Mesenchymal stem cell (in vitro differentiated cells and primary cell): ENCODE measurements around the gene KIN.

ENCODE experiments used
- DNase-seq: peaks from one replicate; pipeline ENCODE4 v3.0.0-alpha.2; 2013
- H2AFZ ChIP-seq: one replicate; pipeline ENCODE4 v1.6.1; 2013; ENCODE audit warnings: low read depth, mild to moderate bottlenecking, control low read depth, inconsistent platforms, low read length, moderate library complexity
- H2AK5ac ChIP-seq: 2 replicates; pipeline ENCODE4 v1.6.1; 2013; ENCODE audit warnings: low read length, moderate library complexity, mild to moderate bottlenecking, inconsistent platforms; ENCODE audit not compliant: severe bottlenecking
- H2BK120ac ChIP-seq: one replicate; pipeline ENCODE4 v1.6.1; 2013; ENCODE audit warnings: low read depth, mild to moderate bottlenecking, inconsistent platforms, low read length, moderate library complexity
- H2BK12ac ChIP-seq, 2 experiments: one replicate each; pipeline ENCODE4 v1.6.1; 2013; ENCODE audit warnings: inconsistent platforms in 2 of 2, low read length in 2 of 2, mild to moderate bottlenecking in 2 of 2, moderate library complexity in 2 of 2, control low read depth in 1 of 2
- H2BK15ac ChIP-seq: one replicate; pipeline ENCODE4 v1.6.1; 2013; ENCODE audit warnings: mild to moderate bottlenecking, low read depth, inconsistent platforms; ENCODE audit not compliant: poor library complexity, severe bottlenecking
- H2BK5ac ChIP-seq: 2 replicates; pipeline ENCODE4 v1.6.1; 2013; ENCODE audit warnings: low read depth, mild to moderate bottlenecking, low read length, control low read depth, inconsistent platforms; ENCODE audit not compliant: poor library complexity, severe bottlenecking
- H3K14ac ChIP-seq, 2 experiments: one replicate each; pipeline ENCODE4 v1.6.1; 2013; ENCODE audit warnings: inconsistent platforms in 2 of 2, low read length in 2 of 2, control low read depth in 1 of 2, mild to moderate bottlenecking in 1 of 2, moderate library complexity in 1 of 2
- H3K18ac ChIP-seq, 2 experiments: one replicate each; pipeline ENCODE4 v1.6.1; 2013; ENCODE audit warnings: inconsistent platforms in 2 of 2, low read length in 2 of 2, control low read depth in 1 of 2, low read depth in 1 of 2, mild to moderate bottlenecking in 1 of 2
- H3K23ac ChIP-seq, 2 experiments: one replicate each; pipeline ENCODE4 v1.6.1; 2013; ENCODE audit warnings: inconsistent platforms in 2 of 2, low read length in 2 of 2, mild to moderate bottlenecking in 2 of 2, moderate library complexity in 2 of 2, control low read depth in 1 of 2
- H3K27ac ChIP-seq: 2 replicates; pipeline ENCODE4 v1.5.1; 2013; ENCODE audit warnings: mild to moderate bottlenecking, moderate library complexity, low read length, control low read depth, inconsistent platforms; ENCODE audit not compliant: poor library complexity, severe bottlenecking
- H3K27me3 ChIP-seq, 2 experiments: 2 replicates each; pipeline versions ENCODE4 v1.6.1 to v1.7.0; 2013; ENCODE audit warnings: low read length in 2 of 2, mild to moderate bottlenecking in 2 of 2, moderate library complexity in 2 of 2, control low read depth in 1 of 2, inconsistent platforms in 1 of 2; ENCODE audit not compliant: control insufficient read depth in 1 of 2, insufficient read depth in 1 of 2
- H3K36me3 ChIP-seq, 2 experiments: 2 replicates each; pipeline versions ENCODE4 v1.6.1 to v1.7.0; 2013; ENCODE audit warnings: low read length in 2 of 2, control low read depth in 1 of 2, inconsistent platforms in 1 of 2, low read depth in 1 of 2, mild to moderate bottlenecking in 1 of 2; ENCODE audit not compliant: insufficient read depth in 2 of 2, control insufficient read depth in 1 of 2
- H3K4ac ChIP-seq, 2 experiments: one replicate each; pipeline ENCODE4 v1.6.1; 2013; ENCODE audit warnings: inconsistent platforms in 2 of 2, low read length in 2 of 2, mild to moderate bottlenecking in 2 of 2, moderate library complexity in 2 of 2, control low read depth in 1 of 2, low read depth in 1 of 2
- H3K4me1 ChIP-seq: 2 replicates; pipeline ENCODE4 v1.6.1; 2013; ENCODE audit warnings: low read depth, low read length, control low read depth; ENCODE audit not compliant: control insufficient read depth, insufficient read depth
- H3K4me2 ChIP-seq: 2 replicates; pipeline ENCODE4 v1.6.1; 2013; ENCODE audit warnings: low read length, mild to moderate bottlenecking, inconsistent platforms; ENCODE audit not compliant: poor library complexity, severe bottlenecking
- H3K4me3 ChIP-seq, 2 experiments: 2 replicates each; pipeline versions ENCODE4 v1.5.1 to v1.7.0; 2013; ENCODE audit warnings: low read length in 2 of 2, mild to moderate bottlenecking in 2 of 2, control low read depth in 1 of 2, low read depth in 1 of 2; ENCODE audit not compliant: insufficient read depth in 1 of 2
- H3K79me1 ChIP-seq: replicated peaks from 2 replicates; pipeline ENCODE4 v1.6.1; 2013; ENCODE audit warnings: mild to moderate bottlenecking, control low read depth, low read length, inconsistent platforms; ENCODE audit not compliant: poor library complexity, severe bottlenecking
- H3K9ac ChIP-seq: 2 replicates; pipeline ENCODE4 v1.7.0; 2013; ENCODE audit warnings: mild to moderate bottlenecking, low read length, moderate library complexity
- H3K9me3 ChIP-seq: 2 replicates; pipeline ENCODE4 v1.7.0; 2013; ENCODE audit warnings: mild to moderate bottlenecking, low read length; ENCODE audit not compliant: control insufficient read depth
- H4K8ac ChIP-seq: one replicate; pipeline ENCODE4 v1.6.1; 2013; ENCODE audit warnings: inconsistent platforms, mild to moderate bottlenecking, low read length, moderate library complexity
- H4K91ac ChIP-seq: one replicate; pipeline ENCODE4 v1.6.1; 2013; ENCODE audit warnings: mild to moderate bottlenecking, low read length, inconsistent platforms
- WGBS: methylation state at CpG from one replicate; pipeline ENCODE4 v1.1.7; 2013; ENCODE audit warnings: mixed read lengths; 5-methylcytosine and 5-hydroxymethylcytosine counted together

KIN gene

DNA sequence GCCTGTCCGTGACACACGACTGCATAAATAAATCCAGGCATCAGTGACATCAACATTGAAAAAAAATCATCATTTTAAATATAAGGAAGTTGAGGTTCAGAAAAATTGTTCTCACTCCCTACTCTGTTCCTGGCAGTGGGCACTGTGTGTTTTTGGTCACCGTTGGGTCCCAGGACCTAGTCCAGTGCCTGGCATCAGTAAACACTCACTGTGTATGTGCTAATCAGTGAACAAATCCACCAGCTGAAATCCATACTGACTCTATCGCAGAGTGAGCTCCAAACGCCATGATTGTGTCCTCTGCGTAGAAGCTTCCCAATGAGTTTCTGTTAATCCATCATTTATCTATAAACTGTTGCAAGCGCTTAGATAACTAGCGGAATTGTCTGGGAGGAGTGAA, 43.5 kb downstream of the KIN start:
- Histone ChIP-seq H3K27me3 (peaks cover 0 to under 1% of the 10 kb centered on the region in 2 experiments), H3K79me1 (no peaks in the 10 kb centered on the region), H4K8ac (no peak overlapping the region), H3K4me3 (no peak overlapping the region), H3K4me2 (no peak overlapping the region), H3K4ac (no peak overlapping the region), H3K4me1 (no peaks in the 10 kb centered on the region), H3K23ac (no peak overlapping the region), H3K18ac (no peak overlapping the region), H3K9me3 (no peaks in the 10 kb centered on the region), H3K14ac (no peak overlapping the region), H3K27ac (no peak overlapping the region), H4K91ac (no peak overlapping the region), H2BK15ac (no peak overlapping the region), H2BK120ac (no peak overlapping the region), H3K36me3 (no peaks in the 10 kb centered on the region), H2BK12ac (no peak overlapping the region), H2AFZ (no peak overlapping the region), H2BK5ac (no peak overlapping the region), H3K9ac (no peak overlapping the region), H2AK5ac (no peak overlapping the region)
- no peak for DNase-seq
- WGBS, result 92% methylated on average over 8 of the region's 8 CpGs

DNA sequence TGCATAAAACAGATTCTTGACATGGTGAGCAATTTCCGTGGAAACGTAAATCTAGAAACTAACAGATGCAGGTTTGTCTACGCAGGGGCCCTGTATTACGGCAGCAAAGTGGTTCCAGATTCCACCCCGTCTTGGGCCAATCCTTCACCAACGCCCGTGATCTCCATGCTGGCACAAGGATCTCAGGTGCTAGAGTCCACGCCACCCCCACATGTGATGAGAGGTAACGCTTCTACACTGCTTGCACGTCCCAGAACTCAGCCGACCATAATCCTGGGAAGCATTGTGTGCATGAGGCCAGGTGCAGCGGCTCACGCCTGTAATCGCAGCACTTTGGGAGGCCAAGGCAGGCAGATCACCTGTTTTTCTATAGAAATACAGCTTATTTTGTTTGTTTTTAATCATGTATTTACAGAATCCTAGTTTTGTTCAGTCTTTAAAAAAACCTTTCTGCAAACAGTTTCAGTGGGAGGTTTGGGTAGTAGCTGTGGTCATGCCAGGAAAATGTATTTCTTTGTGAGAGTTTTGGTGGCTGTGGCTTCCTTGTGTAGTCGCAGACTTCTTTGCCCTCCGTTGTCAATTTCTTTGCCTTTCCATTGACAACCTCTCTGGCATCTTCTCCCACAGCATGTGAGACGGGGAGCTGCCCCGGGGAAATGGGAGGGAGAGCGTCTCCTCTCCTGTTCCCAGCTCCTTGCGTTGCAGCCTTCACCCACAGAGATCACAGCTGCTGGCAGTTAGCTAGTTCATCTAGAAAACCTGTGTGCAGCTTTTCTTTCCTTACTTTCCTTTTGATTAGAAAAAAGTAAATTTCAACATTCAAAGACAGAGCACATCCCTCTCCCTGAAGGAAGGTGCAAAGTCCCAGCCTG, 49.0 kb downstream of the KIN start:
- no peak overlapping the region for H4K8ac ChIP-seq
- H3K23ac ChIP-seq, result no peak overlapping the region
- H3K14ac ChIP-seq, result no peak overlapping the region
- no peak overlapping the region for H2AFZ ChIP-seq
- H3K27me3 ChIP-seq, result peaks cover 0 to 2% of the 10 kb centered on the region in 2 experiments
- no peak overlapping the region for H2BK5ac ChIP-seq
- H3K9me3 ChIP-seq, result no peaks in the 10 kb centered on the region
- H3K18ac ChIP-seq, result no peak overlapping the region
- H3K36me3 ChIP-seq, result no peaks in the 10 kb centered on the region
- H3K79me1 ChIP-seq, result no peaks in the 10 kb centered on the region
- WGBS, result 88% methylated on average over 18 of the region's 20 CpGs
- no peaks in the 10 kb centered on the region for H3K4me1 ChIP-seq
- no peak overlapping the region for H3K27ac ChIP-seq
- no peak overlapping the region for H2BK12ac ChIP-seq
- no peak for DNase-seq
- H2BK15ac ChIP-seq, result no peak overlapping the region
- H3K4me3 ChIP-seq, result no peak overlapping the region
- no peak overlapping the region for H3K4me2 ChIP-seq
- no peak overlapping the region for H2AK5ac ChIP-seq
- H4K91ac ChIP-seq, result no peak overlapping the region
- no peak overlapping the region for H2BK120ac ChIP-seq
- no peak overlapping the region for H3K9ac ChIP-seq
- no peak overlapping the region for H3K4ac ChIP-seq

- Histone ChIP-seq H3K36me3 (no peaks in the 10 kb centered on the region), H2BK12ac (no peak overlapping the region), H3K27ac (no peak overlapping the region), H4K91ac (no peak overlapping the region), H3K23ac (no peak overlapping the region), H2AK5ac (no peak overlapping the region), H3K27me3 (peaks cover 0 to 2% of the 10 kb centered on the region in 2 experiments), H3K14ac (no peak overlapping the region), H4K8ac (no peak overlapping the region), H3K4me3 (no peak overlapping the region), H2BK15ac (no peak overlapping the region), H3K4me1 (no peaks in the 10 kb centered on the region), H3K18ac (no peak overlapping the region), H3K79me1 (no peaks in the 10 kb centered on the region), H3K9me3 (no peaks in the 10 kb centered on the region), H3K4me2 (no peak overlapping the region), H2BK5ac (no peak overlapping the region), H2BK120ac (no peak overlapping the region), H3K9ac (no peak overlapping the region), H2AFZ (no peak overlapping the region), H3K4ac (no peak overlapping the region)
- no peak for DNase-seq
- WGBS, result 73% methylated on average over 10 of the region's 13 CpGs
Observed at GRCh38 chr10:7734821-7735220, 53.0 kb downstream of the KIN start.

- H3K27ac ChIP-seq, result no peak overlapping the region
- WGBS, result 84% methylated on average over 14 of the region's 18 CpGs
- no peak overlapping the region for H2BK5ac ChIP-seq
- no peak overlapping the region for H3K14ac ChIP-seq
- H3K36me3 ChIP-seq, result no peaks in the 10 kb centered on the region
- no peak overlapping the region for H2BK120ac ChIP-seq
- no peak overlapping the region for H3K4me2 ChIP-seq
- no peak overlapping the region for H2AFZ ChIP-seq
- peaks cover 0 to 35% of the 10 kb centered on the region in 2 experiments for H3K27me3 ChIP-seq
- no peak overlapping the region for H2BK12ac ChIP-seq
- DNase-seq, result no peak
- H3K4ac ChIP-seq, result no peak overlapping the region
- no peaks in the 10 kb centered on the region for H3K79me1 ChIP-seq
- no peaks in the 10 kb centered on the region for H3K9me3 ChIP-seq
- no peak overlapping the region for H2BK15ac ChIP-seq
- H4K8ac ChIP-seq, result no peak overlapping the region
- H3K9ac ChIP-seq, result no peak overlapping the region
- no peak overlapping the region for H3K18ac ChIP-seq
- H3K23ac ChIP-seq, result no peak overlapping the region
- H3K4me3 ChIP-seq, result no peak overlapping the region
- H2AK5ac ChIP-seq, result no peak overlapping the region
- no peaks in the 10 kb centered on the region for H3K4me1 ChIP-seq
- no peak overlapping the region for H4K91ac ChIP-seq
Observed at GRCh38 chr10:7722927-7723529, 64.8 kb downstream of the KIN start.
